Measurements from ENCODE around the gene LACRT. TPM values are rescaled to one million over a fixed set of nuclear protein-coding genes. Genes with fewer than 3 reads are reported as not detected.
"Not testable (repeated sequence)": the region's sequence is repeated elsewhere in the genome, so short reads cannot be mapped to it uniquely, and the experiment has no call there.

The LACRT gene
- total RNA-seq, 1 donor from 2014 or later: not detected

GRCh38 chr12:54657105-54657607 is 22.5 kb upstream of the LACRT start:
- intact Hi-C loops (cut with micrococcal nuclease): no loop called here
- Mint-ChIP-seq H3K4me3 (ENCODE audit: low read depth) (no peak overlapping the region), H3K27ac (no peak overlapping the region), H3K4me1 (ENCODE audit: low read depth) (no peaks in the 10 kb centered on the region), H3K27me3 (ENCODE audit: low read depth) (peaks cover 19% of the 10 kb centered on the region), H3K9me3 (no peaks in the 10 kb centered on the region), H3K36me3 (ENCODE audit: low read depth) (no peaks in the 10 kb centered on the region)
- DNase-seq (ENCODE audit: low spot score): no peak

- Mint-ChIP-seq H3K27ac (no peak overlapping the region), H3K27me3 (ENCODE audit: low read depth) (peaks cover 15% of the 10 kb centered on the region), H3K36me3 (ENCODE audit: low read depth) (no peaks in the 10 kb centered on the region), H3K4me1 (ENCODE audit: low read depth) (no peaks in the 10 kb centered on the region), H3K4me3 (ENCODE audit: low read depth) (no peak overlapping the region), H3K9me3 (no peaks in the 10 kb centered on the region)
- intact Hi-C loops (cut with micrococcal nuclease): no loop called here
- DNase-seq (ENCODE audit: low spot score): no peak
Measured at GRCh38 chr12:54654926-54655325, 20.2 kb upstream of the LACRT start.

GRCh38 chr12:54653025-54653424 is 18.3 kb upstream of the LACRT start:
- H3K9me3 Mint-ChIP-seq: no peaks in the 10 kb centered on the region
- no peak for DNase-seq (ENCODE audit: low spot score)
- H3K4me3 Mint-ChIP-seq (ENCODE audit: low read depth): no peak overlapping the region
- no peaks in the 10 kb centered on the region for H3K36me3 Mint-ChIP-seq (ENCODE audit: low read depth)
- peaks cover 15% of the 10 kb centered on the region for H3K27me3 Mint-ChIP-seq (ENCODE audit: low read depth)
- H3K27ac Mint-ChIP-seq: no peak overlapping the region
- no peaks in the 10 kb centered on the region for H3K4me1 Mint-ChIP-seq (ENCODE audit: low read depth)
- intact Hi-C loops (cut with micrococcal nuclease): no loop called here

GRCh38 chr12:54650889-54651288 is 16.2 kb upstream of the LACRT start:
- intact Hi-C loops (cut with micrococcal nuclease): no loop called here
- Mint-ChIP-seq H3K4me1 (ENCODE audit: low read depth) (no peaks in the 10 kb centered on the region), H3K9me3 (no peaks in the 10 kb centered on the region), H3K36me3 (ENCODE audit: low read depth) (no peaks in the 10 kb centered on the region), H3K4me3 (ENCODE audit: low read depth) (no peak overlapping the region), H3K27me3 (ENCODE audit: low read depth) (peaks cover 27% of the 10 kb centered on the region), H3K27ac (no peak overlapping the region)
- no peak for DNase-seq (ENCODE audit: low spot score)

GRCh38 chr12:54650409-54650808 is 15.7 kb upstream of the LACRT start:
- peaks cover 27% of the 10 kb centered on the region for H3K27me3 Mint-ChIP-seq (ENCODE audit: low read depth)

GRCh38 chr12:54649825-54650224 is 15.1 kb upstream of the LACRT start:
- Mint-ChIP-seq H3K9me3 (no peaks in the 10 kb centered on the region), H3K27ac (no peak overlapping the region), H3K4me1 (ENCODE audit: low read depth) (no peaks in the 10 kb centered on the region), H3K36me3 (ENCODE audit: low read depth) (no peaks in the 10 kb centered on the region), H3K27me3 (ENCODE audit: low read depth) (peaks cover 27% of the 10 kb centered on the region), H3K4me3 (ENCODE audit: low read depth) (no peak overlapping the region)
- DNase-seq (ENCODE audit: low spot score): no peak
- intact Hi-C loops (cut with micrococcal nuclease): no loop called here

More at GRCh38 chr12:54650409-54650808, 15.7 kb upstream of the LACRT start:
- DNase-seq (ENCODE audit: low spot score): no peak
- H3K4me1 Mint-ChIP-seq (ENCODE audit: low read depth): no peaks in the 10 kb centered on the region
- no peak overlapping the region for H3K4me3 Mint-ChIP-seq (ENCODE audit: low read depth)
- H3K27ac Mint-ChIP-seq: no peak overlapping the region
- H3K9me3 Mint-ChIP-seq: no peaks in the 10 kb centered on the region
- H3K36me3 Mint-ChIP-seq (ENCODE audit: low read depth): no peaks in the 10 kb centered on the region
- intact Hi-C loops (cut with micrococcal nuclease): no loop called here

GRCh38 chr12:54648265-54648664 is 13.6 kb upstream of the LACRT start, which contains the start of gene DCD:
Gene DCD (minus strand): TSS chr12:54648365. CDS start chr12:54648303, 62 bp downstream.
- Mint-ChIP-seq H3K4me3 (ENCODE audit: low read depth) (no peak within 1 kb of the TSS), H3K27ac (no peak within 1 kb of the TSS), H3K27me3 (ENCODE audit: low read depth) (peaks cover 23% of the 10 kb centered on the region), H3K4me1 (ENCODE audit: low read depth) (no peaks in the 10 kb centered on the region), H3K36me3 (ENCODE audit: low read depth) (no peaks in the 10 kb centered on the region), H3K9me3 (no peaks in the 10 kb centered on the region)
- intact Hi-C loops (cut with micrococcal nuclease): no loop called here
- no peak for DNase-seq (ENCODE audit: low spot score)

GRCh38 chr12:54641554-54641953 is 6.9 kb upstream of the LACRT start:
- Mint-ChIP-seq H3K27me3 (ENCODE audit: low read depth) (peaks cover 8% of the 10 kb centered on the region), H3K4me3 (ENCODE audit: low read depth) (no peak overlapping the region), H3K36me3 (ENCODE audit: low read depth) (no peaks in the 10 kb centered on the region), H3K4me1 (ENCODE audit: low read depth) (no peaks in the 10 kb centered on the region), H3K27ac (no peak overlapping the region), H3K9me3 (peaks cover 3% of the 10 kb centered on the region)
- intact Hi-C loops (cut with micrococcal nuclease): no loop called here
- no peak for DNase-seq (ENCODE audit: low spot score)

GRCh38 chr12:54641089-54641488 is 6.4 kb upstream of the LACRT start:
- no peak overlapping the region for H3K27ac Mint-ChIP-seq
- no peaks in the 10 kb centered on the region for H3K4me1 Mint-ChIP-seq (ENCODE audit: low read depth)
- no peak overlapping the region for H3K4me3 Mint-ChIP-seq (ENCODE audit: low read depth)
- intact Hi-C loops (cut with micrococcal nuclease): no loop called here
- H3K9me3 Mint-ChIP-seq: peaks cover 3% of the 10 kb centered on the region
- DNase-seq (ENCODE audit: low spot score): no peak
- no peaks in the 10 kb centered on the region for H3K36me3 Mint-ChIP-seq (ENCODE audit: low read depth)
- H3K27me3 Mint-ChIP-seq (ENCODE audit: low read depth): peaks cover 4% of the 10 kb centered on the region

GRCh38 chr12:54639112-54639511 is 4.4 kb upstream of the LACRT start:
- DNase-seq (ENCODE audit: low spot score); H3K27me3 Mint-ChIP-seq (ENCODE audit: low read depth); H3K36me3 Mint-ChIP-seq (ENCODE audit: low read depth); intact Hi-C loops (cut with micrococcal nuclease); H3K4me3 Mint-ChIP-seq (ENCODE audit: low read depth); H3K27ac Mint-ChIP-seq; H3K4me1 Mint-ChIP-seq (ENCODE audit: low read depth); H3K9me3 Mint-ChIP-seq: not testable (repeated sequence)

GRCh38 chr12:54631988-54632728 is 2.5 kb downstream of the LACRT start:
- DNase-seq (ENCODE audit: low spot score): no peak
- H3K27ac Mint-ChIP-seq: no peak overlapping the region

GRCh38 chr12:54631551-54631950 is 3.1 kb downstream of the LACRT start:
- DNase-seq (ENCODE audit: low spot score): no peak
- Mint-ChIP-seq H3K4me3 (ENCODE audit: low read depth) (no peak overlapping the region), H3K9me3 (peaks cover 16% of the 10 kb centered on the region), H3K36me3 (ENCODE audit: low read depth) (no peaks in the 10 kb centered on the region), H3K27ac (no peak overlapping the region), H3K4me1 (ENCODE audit: low read depth) (no peaks in the 10 kb centered on the region), H3K27me3 (ENCODE audit: low read depth) (peaks cover 5% of the 10 kb centered on the region)
- intact Hi-C loops (cut with micrococcal nuclease): no loop called here

More at GRCh38 chr12:54631988-54632728, 2.5 kb downstream of the LACRT start:
- Mint-ChIP-seq H3K4me3 (ENCODE audit: low read depth) (no peak overlapping the region), H3K36me3 (ENCODE audit: low read depth) (no peaks in the 10 kb centered on the region), H3K27me3 (ENCODE audit: low read depth) (peaks cover 5% of the 10 kb centered on the region), H3K4me1 (ENCODE audit: low read depth) (no peaks in the 10 kb centered on the region), H3K9me3 (peaks cover 9% of the 10 kb centered on the region)
- intact Hi-C loops (cut with micrococcal nuclease): no loop called here

- H3K4me3 Mint-ChIP-seq (ENCODE audit: low read depth): no peak overlapping the region
- H3K4me1 Mint-ChIP-seq (ENCODE audit: low read depth): no peaks in the 10 kb centered on the region
- DNase-seq (ENCODE audit: low spot score): no peak
- H3K36me3 Mint-ChIP-seq (ENCODE audit: low read depth): no peaks in the 10 kb centered on the region
- H3K27me3 Mint-ChIP-seq (ENCODE audit: low read depth): peaks cover 11% of the 10 kb centered on the region
- H3K9me3 Mint-ChIP-seq: peaks cover 18% of the 10 kb centered on the region
- no peak overlapping the region for H3K27ac Mint-ChIP-seq
- intact Hi-C loops (cut with micrococcal nuclease): no loop called here
Measured at GRCh38 chr12:54629925-54630324, 4.8 kb downstream of the LACRT start.
